Body of pancreas (tissue), 4 donors: ENCODE measurements around the gene BCL2L11. TPM values are rescaled to one million over a fixed set of nuclear protein-coding genes. Genes with fewer than 3 reads are reported as not detected.

ENCODE experiments used
- ATAC-seq: fragments of 150-250 bp; one replicate; pipeline ENCODE4 v1.9.1; 2016
- DNase-seq, 4 donors: peaks; one replicate each; pipeline ENCODE4 v3.0.0-alpha.2; 2019
- H3K27ac ChIP-seq, 4 donors: fragments of 200-600 bp; sonication (generic); 1 replicate in 3 of 4; 2 replicates in 1 of 4; pipeline versions ENCODE4 v1.5.1 to v1.6.1; 2016 to 2019; ENCODE audit warnings: mild to moderate bottlenecking in 1 of 4, mixed read lengths in 1 of 4, moderate library complexity in 1 of 4
- H3K27me3 ChIP-seq, 2 donors: fragments of 200-600 bp; sonication (generic); one replicate each; pipeline ENCODE4 v1.6.0; 2016; ENCODE audit warnings: mild to moderate bottlenecking in 1 of 2
- H3K36me3 ChIP-seq, 2 donors: fragments of 200-600 bp; sonication (generic); replicated peaks in 1 of 2; 2 replicates each; pipeline ENCODE4 v1.5.1; 2016; ENCODE audit warnings: low read depth in 2 of 2; ENCODE audit not compliant: insufficient read depth in 1 of 2
- H3K4me1 ChIP-seq: fragments of 200-600 bp; sonication (generic); one replicate; pipeline ENCODE4 v1.6.0; 2016
- H3K4me3 ChIP-seq, 2 donors: fragments of 200-600 bp; sonication (generic); 1 replicate in 1 of 2; 2 replicates in 1 of 2; pipeline ENCODE4 v1.5.1; 2016 to 2019
- H3K9me3 ChIP-seq, 3 donors: fragments of 200-600 bp; sonication (generic); 1 replicate in 2 of 3; 2 replicates in 1 of 3; pipeline ENCODE4 v1.5.1; 2016
- CTCF ChIP-seq, 7 experiments: fragments of 450-650 bp in 4 of 7; fragments of 200-600 bp in 3 of 7; sonication (generic) in 3 of 7; IDR thresholded peaks; one replicate each; pipeline ENCODE4 v1.5.1; 2016 to 2019; ENCODE audit warnings: antibody characterized with exemption in 7 of 7
- POLR2A ChIP-seq, 3 donors: fragments of 450-650 bp; IDR thresholded peaks; one replicate each; pipeline ENCODE4 v1.6.1; 2016; ENCODE audit warnings: antibody characterized with exemption in 3 of 3, mild to moderate bottlenecking in 2 of 3
- WGBS, 2 donors: methylation state at CpG; one replicate each; pipeline ENCODE4 v1.1.5; 2017; 5-methylcytosine and 5-hydroxymethylcytosine counted together
- intact Hi-C: fragments of 100-400 bp; cut with DNase I; formaldehyde crosslinking; loops from one replicate; pipeline ENCODE4 v1.15.1; 2023
- total RNA-seq, 2 donors: library from RNA; depleted of rRNA; stranded (reverse); fragments of >200 nt; gene quantifications; one replicate each; pipeline ENCODE4 v1.1.0, GENCODE V29; 2016

The BCL2L11 gene
- total RNA-seq, 2 donors from 2014 or later: 10.9 to 18.7 TPM

GRCh38 chr2:111169924-111170323 lies 49.2 kb downstream of the BCL2L11 start:
- H3K36me3 ChIP-seq: peaks cover 0 to 7% of the 10 kb centered on the region in 2 donors
- no peak overlapping the region for H3K4me3 ChIP-seq
- no peak for ATAC-seq
- 82 to 87% methylated on average over 3 of the region's 3 CpGs for whole genome bisulfite sequencing, 2 donors
- no peaks in the 10 kb centered on the region for H3K9me3 ChIP-seq
- no peak for TF ChIP-seq CTCF (IDR thresholded peaks at IDR 0.05)
- no peak for TF ChIP-seq POLR2A (IDR thresholded peaks at IDR 0.05)
- peaks cover 11% of the 10 kb centered on the region for H3K4me1 ChIP-seq
- no peaks in the 10 kb centered on the region for H3K27me3 ChIP-seq
- intact Hi-C loops: no loop called here
- no peak overlapping the region for H3K27ac ChIP-seq
- DNase-seq: no peak

DNA sequence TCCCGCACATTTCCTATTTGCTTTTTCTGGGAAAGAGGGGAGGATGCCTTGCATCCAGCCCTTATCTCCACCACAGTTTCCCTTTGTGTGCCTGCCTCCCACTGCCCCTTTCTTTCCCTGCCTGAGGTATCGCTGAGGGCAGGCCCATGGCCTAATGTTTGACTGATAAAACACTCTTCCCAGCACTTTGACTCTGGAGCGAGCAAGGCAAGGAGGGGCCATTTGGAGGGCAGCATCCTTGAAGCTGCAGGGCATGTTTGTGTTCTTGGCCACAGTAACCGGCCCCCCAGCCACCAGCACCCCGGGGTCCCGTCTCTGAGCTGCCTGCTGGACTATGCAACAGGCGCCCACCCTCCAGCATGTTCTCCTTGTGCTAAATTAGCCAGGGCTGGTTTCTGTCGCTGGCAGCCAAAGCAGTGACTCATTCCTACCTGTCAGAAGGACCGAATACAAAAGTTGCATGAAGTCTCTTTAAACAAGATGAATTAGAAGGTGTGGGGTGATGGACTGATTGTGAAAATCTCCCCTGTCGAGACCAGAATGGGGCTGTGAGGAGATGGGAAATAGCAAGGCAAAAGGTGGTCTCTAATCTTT lies 50.7 kb downstream of the BCL2L11 start:
- Histone ChIP-seq H3K27ac (no peak overlapping the region), H3K36me3 (no peaks in the 10 kb centered on the region), H3K27me3 (no peaks in the 10 kb centered on the region), H3K4me1 (peaks cover 25% of the 10 kb centered on the region), H3K4me3 (no peak overlapping the region), H3K9me3 (no peaks in the 10 kb centered on the region)
- ATAC-seq: no peak
- DNase-seq: peak in 1 of 4 donors; percentile 32
- TF ChIP-seq POLR2A (IDR thresholded peaks at IDR 0.05): no peak
- no peak for TF ChIP-seq CTCF (IDR thresholded peaks at IDR 0.05)
- intact Hi-C loops: no loop called here
- WGBS, 2 donors: 66 to 71% methylated on average over 10 of the region's 10 CpGs

GRCh38 chr2:111172666-111173065 lies 52.0 kb downstream of the BCL2L11 start:
- intact Hi-C loops: no loop called here
- ATAC-seq: no peak
- no peaks in the 10 kb centered on the region for H3K9me3 ChIP-seq

DNA sequence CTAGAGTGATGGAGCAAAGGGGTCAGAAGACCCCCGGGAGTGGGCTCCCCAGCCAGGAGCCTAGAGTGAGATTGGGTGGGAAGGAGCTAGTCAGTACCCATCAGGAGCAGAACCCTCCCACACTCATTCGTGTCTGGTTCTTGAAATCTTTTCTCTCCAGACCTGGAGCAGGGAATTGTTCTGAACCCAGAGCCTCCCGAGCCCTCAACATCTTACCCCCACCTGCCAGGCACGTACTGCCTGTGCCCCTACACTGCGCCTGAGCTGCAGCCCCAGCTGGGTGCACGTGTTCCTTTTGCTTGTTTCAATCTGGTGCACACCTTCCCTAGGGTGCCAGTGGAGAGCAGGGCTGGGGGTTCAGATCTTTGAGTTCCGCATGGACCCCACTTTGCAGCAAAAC lies 52.6 kb downstream of the BCL2L11 start:
- intact Hi-C loops: no loop called here
- TF ChIP-seq CTCF (IDR thresholded peaks at IDR 0.05) (no peak), POLR2A (IDR thresholded peaks at IDR 0.05) (no peak)
- Histone ChIP-seq H3K27me3 (no peaks in the 10 kb centered on the region), H3K4me1 (peaks cover 38% of the 10 kb centered on the region), H3K9me3 (no peaks in the 10 kb centered on the region), H3K4me3 (no peak overlapping the region), H3K36me3 (no peaks in the 10 kb centered on the region), H3K27ac (no peak overlapping the region)
- WGBS, 2 donors: 88 to 91% methylated on average over 7 of the region's 7 CpGs
- ATAC-seq (no peak), DNase-seq (no peak)

More at GRCh38 chr2:111172666-111173065, 52.0 kb downstream of the BCL2L11 start:
- no peak overlapping the region for H3K27ac ChIP-seq
- TF ChIP-seq CTCF (IDR thresholded peaks at IDR 0.05): no peak
- no peak for TF ChIP-seq POLR2A (IDR thresholded peaks at IDR 0.05)
- peaks cover 38% of the 10 kb centered on the region for H3K4me1 ChIP-seq
- DNase-seq: no peak
- no peak overlapping the region for H3K4me3 ChIP-seq
- WGBS, 2 donors: 92 to 95% methylated on average over 3 to 5 of the region's 5 CpGs
- no peaks in the 10 kb centered on the region for H3K36me3 ChIP-seq
- H3K27me3 ChIP-seq: no peaks in the 10 kb centered on the region

DNA sequence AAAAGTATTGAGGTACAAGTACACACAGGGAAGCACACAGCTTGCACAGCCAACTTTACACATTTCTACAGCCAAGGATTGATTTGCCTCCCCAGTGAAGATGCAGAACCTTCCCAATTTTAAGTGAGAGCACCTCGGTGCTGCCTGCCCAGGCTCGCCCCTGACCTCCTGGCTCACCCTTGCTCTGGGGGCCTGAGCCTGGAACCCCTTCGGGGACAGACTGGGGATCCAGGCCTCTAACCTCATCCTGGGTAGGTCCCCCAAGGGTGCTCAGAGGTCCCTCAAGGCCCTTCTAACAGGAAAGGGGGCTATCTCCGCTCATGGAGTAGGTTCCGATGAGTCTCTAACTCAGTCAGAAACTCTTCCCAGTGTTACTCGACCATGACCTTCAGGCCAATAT lies 53.1 kb downstream of the BCL2L11 start:
- Histone ChIP-seq H3K27me3 (no peaks in the 10 kb centered on the region), H3K9me3 (no peaks in the 10 kb centered on the region), H3K36me3 (no peaks in the 10 kb centered on the region), H3K4me3 (no peak overlapping the region), H3K4me1 (peaks cover 39% of the 10 kb centered on the region), H3K27ac (no peak overlapping the region)
- intact Hi-C loops: no loop called here
- 90 to 91% methylated on average over 4 to 6 of the region's 6 CpGs for WGBS, 2 donors
- ATAC-seq (no peak), DNase-seq (no peak)
- no peak for TF ChIP-seq CTCF (IDR thresholded peaks at IDR 0.05)
- TF ChIP-seq POLR2A (IDR thresholded peaks at IDR 0.05): no peak
